Right atrium auricular region (tissue), 2 donors: ENCODE measurements around the gene CNTNAP2. TPM values are rescaled to one million over a fixed set of nuclear protein-coding genes. Genes with fewer than 3 reads are reported as not detected.

Experiments
- DNase-seq: peaks from one replicate; pipeline ENCODE4 v3.0.0-alpha.2; 2019; ENCODE audit warnings: low spot score
- H3K27ac ChIP-seq, 2 donors: fragments of 200-600 bp; sonication (generic); 1 replicate in 1 of 2; 2 replicates in 1 of 2; pipeline ENCODE4 v1.5.1; 2016 to 2019
- H3K27me3 ChIP-seq, 2 donors: fragments of 200-600 bp; sonication (generic); one replicate each; pipeline versions ENCODE4 v1.5.1 to v1.6.0; 2017 to 2019
- H3K36me3 ChIP-seq: fragments of 200-600 bp; sonication (generic); one replicate; pipeline ENCODE4 v1.5.1; 2016
- H3K4me1 ChIP-seq, 2 donors: fragments of 200-600 bp; sonication (generic); one replicate each; pipeline versions ENCODE4 v1.5.1 to v1.6.0; 2017 to 2019
- H3K4me3 ChIP-seq, 2 donors: fragments of 200-600 bp; sonication (generic); 1 replicate in 1 of 2; 2 replicates in 1 of 2; pipeline ENCODE4 v1.5.1; 2017 to 2019; ENCODE audit warnings: mild to moderate bottlenecking in 1 of 2, moderate library complexity in 1 of 2
- H3K9me3 ChIP-seq, 2 donors: fragments of 200-600 bp; sonication (generic); one replicate each; pipeline ENCODE4 v1.5.1; 2019
- CTCF ChIP-seq, 2 donors: fragments of 200-600 bp; sonication (generic); IDR thresholded peaks; one replicate each; pipeline ENCODE4 v1.5.1; 2019; ENCODE audit warnings: antibody characterized with exemption in 2 of 2
- total RNA-seq, 2 donors: library from RNA; depleted of rRNA; stranded (reverse); fragments of >200 nt; gene quantifications; one replicate each; pipeline ENCODE4 v1.1.0, GENCODE V29; 2016

The CNTNAP2 gene
- total RNA-seq, 2 donors from 2014 or later = 1.1 to 1.7 TPM

- DNase-seq = no peak
- no peak for TF ChIP-seq CTCF (IDR thresholded peaks at IDR 0.05)
- Histone ChIP-seq H3K9me3 (no peaks in the 10 kb centered on the region), H3K27ac (no peak overlapping the region), H3K4me3 (no peak overlapping the region), H3K36me3 (no peaks in the 10 kb centered on the region), H3K4me1 (no peaks in the 10 kb centered on the region), H3K27me3 (no peaks in the 10 kb centered on the region)
These were observed 592.9 kb downstream of the CNTNAP2 start for GRCh38 chr7:146709451-146710027.

- no peaks in the 10 kb centered on the region for H3K4me1 ChIP-seq
- H3K9me3 ChIP-seq = no peaks in the 10 kb centered on the region
- DNase-seq = no peak
- H3K4me3 ChIP-seq = no peak overlapping the region
- no peaks in the 10 kb centered on the region for H3K27me3 ChIP-seq
- H3K27ac ChIP-seq = no peak overlapping the region
- no peaks in the 10 kb centered on the region for H3K36me3 ChIP-seq
- no peak for TF ChIP-seq CTCF (IDR thresholded peaks at IDR 0.05)
These were observed 596.6 kb downstream of the CNTNAP2 start for GRCh38 chr7:146713205-146713604.

- H3K27me3 ChIP-seq = no peaks in the 10 kb centered on the region
- H3K4me1 ChIP-seq = no peaks in the 10 kb centered on the region
- no peak for TF ChIP-seq CTCF (IDR thresholded peaks at IDR 0.05)
- H3K4me3 ChIP-seq = no peak overlapping the region
- DNase-seq = no peak
- no peak overlapping the region for H3K27ac ChIP-seq
- no peaks in the 10 kb centered on the region for H3K9me3 ChIP-seq
- no peaks in the 10 kb centered on the region for H3K36me3 ChIP-seq
These were observed 597.3 kb downstream of the CNTNAP2 start for GRCh38 chr7:146713934-146714333.

- DNase-seq = no peak
- no peaks in the 10 kb centered on the region for H3K36me3 ChIP-seq
- no peak overlapping the region for H3K4me3 ChIP-seq
- no peaks in the 10 kb centered on the region for H3K9me3 ChIP-seq
- TF ChIP-seq CTCF (IDR thresholded peaks at IDR 0.05) = no peak
- no peaks in the 10 kb centered on the region for H3K27me3 ChIP-seq
- H3K27ac ChIP-seq = no peak overlapping the region
- H3K4me1 ChIP-seq = no peaks in the 10 kb centered on the region
These were observed 603.6 kb downstream of the CNTNAP2 start for GRCh38 chr7:146720195-146720594.

GRCh38 chr7:146722986-146723385, 606.4 kb downstream of the CNTNAP2 start:
- H3K9me3 ChIP-seq = no peaks in the 10 kb centered on the region
- H3K27me3 ChIP-seq = no peaks in the 10 kb centered on the region
- no peak overlapping the region for H3K4me3 ChIP-seq
- TF ChIP-seq CTCF (IDR thresholded peaks at IDR 0.05) = no peak
- no peaks in the 10 kb centered on the region for H3K4me1 ChIP-seq
- no peak for DNase-seq
- H3K36me3 ChIP-seq = no peaks in the 10 kb centered on the region
- H3K27ac ChIP-seq = no peak overlapping the region

GRCh38 chr7:146725520-146725919, 608.9 kb downstream of the CNTNAP2 start:
- no peak for DNase-seq
- no peak overlapping the region for H3K27ac ChIP-seq
- H3K4me3 ChIP-seq = no peak overlapping the region
- no peaks in the 10 kb centered on the region for H3K27me3 ChIP-seq
- H3K9me3 ChIP-seq = no peaks in the 10 kb centered on the region
- H3K4me1 ChIP-seq = no peaks in the 10 kb centered on the region
- no peaks in the 10 kb centered on the region for H3K36me3 ChIP-seq
- TF ChIP-seq CTCF (IDR thresholded peaks at IDR 0.05) = no peak
